Femur (tissue), 1 donor: Measurements from ENCODE around the gene ATF2.

Experiments
- DNase-seq: peaks from one replicate; pipeline ENCODE4 v3.0.0-alpha.2; 2017

The ATF2 gene

GRCh38 chr2:175076272-175076671 is 91.7 kb downstream of the ATF2 start:
- no peak for DNase-seq

GRCh38 chr2:175074478-175074877 is 93.5 kb downstream of the ATF2 start:
- DNase-seq: no peak

- no peak for DNase-seq
Observed at GRCh38 chr2:175068534-175068933, 99.5 kb downstream of the ATF2 start.

- DNase-seq: no peak
Observed at GRCh38 chr2:175066411-175066810, 101.6 kb downstream of the ATF2 start.

GRCh38 chr2:175064797-175065196 is 103.2 kb downstream of the ATF2 start:
- DNase-seq: no peak

- DNase-seq: no peak
Observed at GRCh38 chr2:175063741-175064140, 104.3 kb downstream of the ATF2 start.

GRCh38 chr2:175062787-175063585 is 105.0 kb downstream of the ATF2 start:
- no peak for DNase-seq

GRCh38 chr2:175057078-175057685 is 110.8 kb downstream of the ATF2 start:
- no peak for DNase-seq

- no peak for DNase-seq
Observed at GRCh38 chr2:175055993-175056392, 112.0 kb downstream of the ATF2 start.

GRCh38 chr2:175054340-175054739 is 113.7 kb downstream of the ATF2 start:
- no peak for DNase-seq

- no peak for DNase-seq
Observed at GRCh38 chr2:175049661-175050060, 118.3 kb downstream of the ATF2 start.

GRCh38 chr2:175048275-175048674 is 119.7 kb downstream of the ATF2 start:
- DNase-seq: no peak

- DNase-seq: no peak
Observed at GRCh38 chr2:175039490-175039889, 128.5 kb downstream of the ATF2 start.

GRCh38 chr2:175039031-175039430 is 129.0 kb downstream of the ATF2 start:
- no peak for DNase-seq

GRCh38 chr2:175037941-175038340 is 130.1 kb downstream of the ATF2 start:
- DNase-seq: no peak

GRCh38 chr2:175036582-175037018 is 131.4 kb downstream of the ATF2 start:
- DNase-seq: no peak

GRCh38 chr2:175035806-175036205 is 132.2 kb downstream of the ATF2 start:
- DNase-seq: no peak

- DNase-seq: no peak
Observed at GRCh38 chr2:175034716-175035115, 133.3 kb downstream of the ATF2 start.

- DNase-seq: peak; percentile 48
Observed at GRCh38 chr2:175030380-175031271, 137.4 kb downstream of the ATF2 start.

GRCh38 chr2:175027755-175028154 is 140.2 kb downstream of the ATF2 start:
- DNase-seq: no peak

- DNase-seq: no peak
Observed at GRCh38 chr2:175026385-175026784, 141.6 kb downstream of the ATF2 start.

GRCh38 chr2:175025946-175026345 is 142.1 kb downstream of the ATF2 start:
- DNase-seq: no peak

- no peak for DNase-seq
Observed at GRCh38 chr2:175025233-175025632, 142.8 kb downstream of the ATF2 start.
